ENCODE results near the gene MAGEA11.
"Not testable (repeated sequence)": the region's sequence is repeated elsewhere in the genome, so short reads cannot be mapped to it uniquely, and the experiment has no call there.

The MAGEA11 gene, protein sequence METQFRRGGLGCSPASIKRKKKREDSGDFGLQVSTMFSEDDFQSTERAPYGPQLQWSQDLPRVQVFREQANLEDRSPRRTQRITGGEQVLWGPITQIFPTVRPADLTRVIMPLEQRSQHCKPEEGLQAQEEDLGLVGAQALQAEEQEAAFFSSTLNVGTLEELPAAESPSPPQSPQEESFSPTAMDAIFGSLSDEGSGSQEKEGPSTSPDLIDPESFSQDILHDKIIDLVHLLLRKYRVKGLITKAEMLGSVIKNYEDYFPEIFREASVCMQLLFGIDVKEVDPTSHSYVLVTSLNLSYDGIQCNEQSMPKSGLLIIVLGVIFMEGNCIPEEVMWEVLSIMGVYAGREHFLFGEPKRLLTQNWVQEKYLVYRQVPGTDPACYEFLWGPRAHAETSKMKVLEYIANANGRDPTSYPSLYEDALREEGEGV

GRCh38 chrX:149711545-149712236 lies at the start of gene MAGEA11:
MAGEA11 (plus strand) TSS chrX:149712060; CDS start chrX:149713160, 1,100 bp downstream.
- DNase-seq (no peak), ATAC-seq (no peak)
- Mint-ChIP-seq H3K4me3 (no peak within 1 kb of the TSS), H3K27ac (no peak within 1 kb of the TSS), H3K4me1 (no peaks in the 10 kb centered on the region), H3K9me3 (no peaks in the 10 kb centered on the region), H3K27me3 (peaks cover 5% of the 10 kb centered on the region)

DNA sequence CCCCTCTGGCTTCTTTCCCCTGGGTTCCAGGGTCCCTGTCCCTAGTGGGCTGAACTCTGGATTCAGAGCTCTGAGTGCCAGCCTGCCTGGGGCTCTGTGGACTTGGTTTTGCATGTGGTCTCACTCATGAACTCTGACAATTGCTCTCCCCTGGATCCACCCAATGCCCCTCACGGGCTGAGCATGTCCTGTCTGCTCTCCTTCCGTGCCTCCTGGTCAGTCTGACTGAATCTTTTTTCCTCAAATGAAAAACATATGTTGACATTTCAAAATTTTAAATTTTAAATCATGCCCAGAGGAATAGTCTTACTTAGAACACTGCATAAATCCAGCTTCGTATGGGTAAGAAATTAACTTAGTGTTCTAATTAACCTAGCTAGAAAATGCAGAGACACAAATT lies 36.8 kb upstream of the MAGEA11 start:
- not testable (repeated sequence) for ATAC-seq, H3K27me3 Mint-ChIP-seq, H3K4me1 Mint-ChIP-seq, H3K4me3 Mint-ChIP-seq, H3K27ac Mint-ChIP-seq, DNase-seq, H3K9me3 Mint-ChIP-seq

DNA sequence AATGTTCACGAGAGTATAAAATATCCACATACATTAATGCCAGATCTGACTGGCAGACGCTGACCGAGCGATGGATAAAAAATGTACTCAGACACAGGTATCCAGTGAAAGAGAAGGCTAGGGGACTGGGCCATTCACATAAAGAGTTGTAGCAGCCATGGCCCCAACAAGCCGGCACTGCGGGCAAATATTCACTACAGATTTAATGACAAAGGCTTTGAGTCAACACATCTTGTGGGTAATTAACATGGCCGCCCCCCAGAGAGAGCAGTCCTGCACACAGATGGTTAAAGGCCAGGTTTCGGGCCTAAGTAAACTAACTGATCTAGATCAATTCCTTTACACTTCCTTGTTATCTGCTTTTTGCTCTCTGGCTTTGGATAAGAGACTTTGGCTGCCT lies 36.3 kb upstream of the MAGEA11 start:
- not testable (repeated sequence) for ATAC-seq, H3K27ac Mint-ChIP-seq, H3K4me3 Mint-ChIP-seq, H3K4me1 Mint-ChIP-seq, H3K9me3 Mint-ChIP-seq, DNase-seq, H3K27me3 Mint-ChIP-seq

- ATAC-seq, H3K27me3 Mint-ChIP-seq, H3K4me3 Mint-ChIP-seq, H3K4me1 Mint-ChIP-seq, H3K9me3 Mint-ChIP-seq, H3K27ac Mint-ChIP-seq, DNase-seq: not testable (repeated sequence)
Measured at GRCh38 chrX:149679164-149679678, 32.6 kb upstream of the MAGEA11 start.

DNA sequence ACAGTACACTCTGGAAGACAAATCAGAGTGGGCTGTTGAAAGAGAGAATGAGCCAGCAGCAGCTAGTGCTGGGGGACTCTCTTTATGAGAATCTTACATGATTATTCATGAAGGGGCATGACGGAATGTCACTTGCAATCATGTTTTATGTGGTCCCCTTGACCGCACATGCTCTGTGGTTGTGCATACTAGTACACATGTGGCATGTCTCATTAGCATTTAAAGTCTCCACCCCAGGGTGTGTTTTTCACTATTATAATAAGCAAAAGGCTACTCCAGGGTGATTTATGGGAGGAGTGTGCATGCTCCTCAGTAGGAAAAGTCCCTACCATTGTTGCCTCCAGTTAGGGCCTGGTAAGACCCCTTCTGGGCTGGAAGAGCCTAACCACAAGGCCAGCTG lies 30.7 kb upstream of the MAGEA11 start:
- DNase-seq = no peak
- Mint-ChIP-seq H3K27ac (no peak overlapping the region), H3K9me3 (no peaks in the 10 kb centered on the region), H3K4me1 (no peaks in the 10 kb centered on the region), H3K27me3 (peaks cover 6% of the 10 kb centered on the region), H3K4me3 (no peak overlapping the region)
- no peak for ATAC-seq

- DNase-seq (no peak), ATAC-seq (no peak)
- Mint-ChIP-seq H3K27ac (no peak overlapping the region), H3K9me3 (no peaks in the 10 kb centered on the region), H3K4me3 (no peak overlapping the region), H3K27me3 (peaks cover 6% of the 10 kb centered on the region), H3K4me1 (no peaks in the 10 kb centered on the region)
Measured at GRCh38 chrX:149682031-149682430, 29.8 kb upstream of the MAGEA11 start.

- no peak for DNase-seq
- H3K27ac Mint-ChIP-seq = no peak overlapping the region
- H3K4me3 Mint-ChIP-seq = no peak overlapping the region
- H3K9me3 Mint-ChIP-seq = no peaks in the 10 kb centered on the region
- H3K27me3 Mint-ChIP-seq = peaks cover 6% of the 10 kb centered on the region
- ATAC-seq = no peak
- H3K4me1 Mint-ChIP-seq = no peaks in the 10 kb centered on the region
Measured at GRCh38 chrX:149682956-149683947, 28.6 kb upstream of the MAGEA11 start.

GRCh38 chrX:149683966-149684730 lies 27.7 kb upstream of the MAGEA11 start:
- Mint-ChIP-seq H3K4me1 (no peaks in the 10 kb centered on the region), H3K27me3 (peaks cover 6% of the 10 kb centered on the region), H3K4me3 (no peak overlapping the region), H3K27ac (no peak overlapping the region), H3K9me3 (no peaks in the 10 kb centered on the region)
- DNase-seq (no peak), ATAC-seq (no peak)

- no peak overlapping the region for H3K4me3 Mint-ChIP-seq
- no peak for DNase-seq
- no peak overlapping the region for H3K27ac Mint-ChIP-seq
- H3K9me3 Mint-ChIP-seq = peaks cover 0 to 5% of the 10 kb centered on the region in 2 donors
- no peak for ATAC-seq
- H3K4me1 Mint-ChIP-seq = no peaks in the 10 kb centered on the region
- peaks cover 4% of the 10 kb centered on the region for H3K27me3 Mint-ChIP-seq
Measured at GRCh38 chrX:149687991-149688390, 23.9 kb upstream of the MAGEA11 start.

GRCh38 chrX:149688552-149688951 lies 23.3 kb upstream of the MAGEA11 start:
- no peak overlapping the region for H3K27ac Mint-ChIP-seq
- H3K4me3 Mint-ChIP-seq = no peak overlapping the region
- ATAC-seq (no peak), DNase-seq (no peak)
- no peaks in the 10 kb centered on the region for H3K27me3 Mint-ChIP-seq
- H3K9me3 Mint-ChIP-seq = peaks cover 0 to 8% of the 10 kb centered on the region in 2 donors
- no peaks in the 10 kb centered on the region for H3K4me1 Mint-ChIP-seq

GRCh38 chrX:149691794-149692193 lies 20.1 kb upstream of the MAGEA11 start:
- no peak overlapping the region for H3K4me3 Mint-ChIP-seq
- no peak overlapping the region for H3K27ac Mint-ChIP-seq
- no peaks in the 10 kb centered on the region for H3K4me1 Mint-ChIP-seq
- H3K27me3 Mint-ChIP-seq = no peaks in the 10 kb centered on the region
- DNase-seq = no peak
- no peak for ATAC-seq
- H3K9me3 Mint-ChIP-seq = peaks cover 0 to 8% of the 10 kb centered on the region in 2 donors

GRCh38 chrX:149692686-149693272 lies 19.1 kb upstream of the MAGEA11 start:
- H3K9me3 Mint-ChIP-seq, H3K4me1 Mint-ChIP-seq, H3K27me3 Mint-ChIP-seq, H3K27ac Mint-ChIP-seq, ATAC-seq, DNase-seq, H3K4me3 Mint-ChIP-seq: not testable (repeated sequence)

DNA sequence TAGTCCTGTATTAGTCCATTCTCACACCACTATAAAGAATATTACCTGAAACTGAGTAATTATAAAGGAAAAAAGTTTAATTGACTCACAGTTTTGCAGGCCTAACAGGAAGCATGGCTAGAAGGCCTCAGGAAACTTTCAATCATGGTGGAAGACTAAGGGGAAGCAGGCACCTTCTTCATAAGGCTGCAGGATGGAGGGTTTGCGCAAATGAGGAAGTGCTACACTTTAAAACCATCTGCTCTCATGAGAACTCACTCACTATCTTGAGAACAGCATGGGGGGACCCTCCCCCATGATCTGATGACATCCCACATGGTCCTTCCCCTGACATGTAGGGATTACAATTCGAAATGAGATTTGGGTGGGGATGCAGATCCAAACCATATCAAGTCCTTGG lies 12.1 kb upstream of the MAGEA11 start:
- ATAC-seq = no peak

GRCh38 chrX:149704664-149705063 lies 7.2 kb upstream of the MAGEA11 start:
- Mint-ChIP-seq H3K4me1 (no peaks in the 10 kb centered on the region), H3K27ac (no peak overlapping the region), H3K9me3 (no peaks in the 10 kb centered on the region), H3K27me3 (peaks cover 5% of the 10 kb centered on the region), H3K4me3 (no peak overlapping the region)
- no peak for ATAC-seq
- no peak for DNase-seq

More for the DNA sequence above, 12.1 kb upstream of the MAGEA11 start:
- H3K9me3 Mint-ChIP-seq = no peaks in the 10 kb centered on the region
- H3K4me1 Mint-ChIP-seq = no peaks in the 10 kb centered on the region
- no peak overlapping the region for H3K27ac Mint-ChIP-seq
- DNase-seq = no peak
- no peak overlapping the region for H3K4me3 Mint-ChIP-seq
- peaks cover 7% of the 10 kb centered on the region for H3K27me3 Mint-ChIP-seq

Data from stimulated activated naive CD8-positive, alpha-beta T cell treated with anti-CD3 and anti-CD28 coated beads, Interleukin-15, amount 100 ng/mL, for 72 hours (primary cell).